ENCODE measurements around the gene CDK15. TPM values are rescaled to one million over a fixed set of nuclear protein-coding genes. Genes with fewer than 3 reads are reported as not detected.
A peak's percentile ranks its signal among the peaks of the same experiment; 100 is the strongest.

Gene CDK15
- total RNA-seq, 3 donors from 2014 or later, result 0.33 to 4.6 (median 2.2) TPM

- no peak for DNase-seq (ENCODE audit: low spot score in 2 of 2)
- H3K4me3 ChIP-seq, result no peak overlapping the region
- no peaks in the 10 kb centered on the region for H3K36me3 ChIP-seq
- H3K27ac ChIP-seq, result no peak overlapping the region
- no peaks in the 10 kb centered on the region for H3K27me3 ChIP-seq
- intact Hi-C loops (cut with DNase I; ENCODE audit: low total_unique reads), result no loop called here
- no peaks in the 10 kb centered on the region for H3K4me1 ChIP-seq
- H3K9me3 ChIP-seq, result no peaks in the 10 kb centered on the region
- TF ChIP-seq POLR2AphosphoS5 (IDR thresholded peaks at IDR 0.05) (no peak), CTCF (IDR thresholded peaks at IDR 0.05) (no peak), POLR2A (IDR thresholded peaks at IDR 0.05) (no peak)
Observed at GRCh38 chr2:201871471-201871870, 65.1 kb downstream of the CDK15 start.

- Histone ChIP-seq H3K4me3 (no peak overlapping the region), H3K36me3 (no peaks in the 10 kb centered on the region), H3K9me3 (no peaks in the 10 kb centered on the region), H3K4me1 (no peaks in the 10 kb centered on the region), H3K27ac (peak overlapping the region in 1 of 2 donors; percentile 69), H3K27me3 (no peaks in the 10 kb centered on the region)
- TF ChIP-seq POLR2AphosphoS5 (IDR thresholded peaks at IDR 0.05), result no peak
- peak in 1 of 2 donors; percentile 35 for DNase-seq (ENCODE audit: low spot score in 2 of 2)
- intact Hi-C loops (cut with DNase I; ENCODE audit: low total_unique reads), result no loop called here
Observed at GRCh38 chr2:201872591-201872990, 66.3 kb downstream of the CDK15 start.

- TF ChIP-seq POLR2AphosphoS5 (IDR thresholded peaks at IDR 0.05), result no peak
- TF ChIP-seq CTCF (IDR thresholded peaks at IDR 0.05), result no peak
- no peak for TF ChIP-seq POLR2A (IDR thresholded peaks at IDR 0.05)
- Histone ChIP-seq H3K36me3 (no peaks in the 10 kb centered on the region), H3K4me1 (peaks cover 0 to 15% of the 10 kb centered on the region in 2 donors), H3K27ac (peak overlapping the region in 1 of 2 donors; percentile 39), H3K9me3 (no peaks in the 10 kb centered on the region), H3K27me3 (no peaks in the 10 kb centered on the region), H3K4me3 (no peak overlapping the region)
- no peak for DNase-seq (ENCODE audit: low spot score in 2 of 2)
- intact Hi-C loops (cut with DNase I; ENCODE audit: low total_unique reads), result no loop called here
Observed at GRCh38 chr2:201879996-201880395, 73.7 kb downstream of the CDK15 start.

- no peaks in the 10 kb centered on the region for H3K36me3 ChIP-seq
- H3K9me3 ChIP-seq, result no peaks in the 10 kb centered on the region
- DNase-seq (ENCODE audit: low spot score in 2 of 2), result no peak
Observed at GRCh38 chr2:201880579-201880978, 74.2 kb downstream of the CDK15 start.

GRCh38 chr2:201880993-201881611, 74.8 kb downstream of the CDK15 start:
- H3K27me3 ChIP-seq, result no peaks in the 10 kb centered on the region
- no peak overlapping the region for H3K27ac ChIP-seq
- peaks cover 0 to 15% of the 10 kb centered on the region in 2 donors for H3K4me1 ChIP-seq
- TF ChIP-seq CTCF (IDR thresholded peaks at IDR 0.05) (no peak), POLR2AphosphoS5 (IDR thresholded peaks at IDR 0.05) (no peak), POLR2A (IDR thresholded peaks at IDR 0.05) (no peak)
- no peak for DNase-seq (ENCODE audit: low spot score in 2 of 2)
- intact Hi-C loops (cut with DNase I; ENCODE audit: low total_unique reads), result no loop called here
- no peaks in the 10 kb centered on the region for H3K36me3 ChIP-seq
- no peaks in the 10 kb centered on the region for H3K9me3 ChIP-seq
- H3K4me3 ChIP-seq, result no peak overlapping the region

More at GRCh38 chr2:201880579-201880978, 74.2 kb downstream of the CDK15 start:
- Histone ChIP-seq H3K4me1 (peaks cover 0 to 15% of the 10 kb centered on the region in 2 donors), H3K4me3 (no peak overlapping the region), H3K27ac (peak overlapping the region in 1 of 2 donors; percentile 39), H3K27me3 (no peaks in the 10 kb centered on the region)
- TF ChIP-seq POLR2A (IDR thresholded peaks at IDR 0.05) (no peak), CTCF (IDR thresholded peaks at IDR 0.05) (no peak), POLR2AphosphoS5 (IDR thresholded peaks at IDR 0.05) (no peak)
- intact Hi-C loops (cut with DNase I; ENCODE audit: low total_unique reads), result no loop called here
